GM12865 (cell line): Measurements from ENCODE around the gene SYT1.

Source experiments
- DNase-seq: peaks from one replicate; pipeline ENCODE4 v3.0.0; 2010; ENCODE audit warnings: low read depth
- H3K4me3 ChIP-seq: 2 replicates; pipeline ENCODE4 v1.5.1; 2011; ENCODE audit warnings: mild to moderate bottlenecking, low read depth, low read length, control low read depth
- CTCF ChIP-seq: IDR thresholded peaks from 2 replicates; pipeline ENCODE4 v1.5.1; 2011; ENCODE audit warnings: low read length, control low read depth, low read depth, inconsistent platforms; ENCODE audit not compliant: insufficient read depth; ENCODE audit errors: missing control alignments

The SYT1 gene

DNA sequence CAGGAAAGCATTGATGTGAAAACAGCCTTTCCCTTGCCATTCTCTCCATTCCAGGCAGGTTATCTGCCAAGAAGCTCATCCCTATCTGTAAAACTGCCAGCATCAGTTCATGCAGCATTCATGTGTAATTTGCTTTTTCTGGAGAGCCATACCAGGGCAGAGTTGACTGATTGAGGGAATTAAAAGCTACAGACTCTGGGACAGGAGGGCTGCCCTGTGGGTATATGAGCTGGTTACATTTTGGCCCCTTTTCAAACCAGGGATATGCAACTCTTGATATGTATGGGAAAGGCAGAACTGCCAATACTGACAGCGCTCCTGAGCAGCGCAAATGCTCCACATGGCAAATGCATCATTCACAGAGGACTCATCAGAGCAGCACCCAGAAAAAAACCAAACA is 53.7 kb downstream of the SYT1 start:
- H3K4me3 ChIP-seq: no peak overlapping the region
- DNase-seq: no peak
- TF ChIP-seq CTCF: no peak

- DNase-seq: no peak
- no peak for TF ChIP-seq CTCF
- no peak overlapping the region for H3K4me3 ChIP-seq
Measured at GRCh38 chr12:78928200-78929074, 63.9 kb downstream of the SYT1 start.

DNA sequence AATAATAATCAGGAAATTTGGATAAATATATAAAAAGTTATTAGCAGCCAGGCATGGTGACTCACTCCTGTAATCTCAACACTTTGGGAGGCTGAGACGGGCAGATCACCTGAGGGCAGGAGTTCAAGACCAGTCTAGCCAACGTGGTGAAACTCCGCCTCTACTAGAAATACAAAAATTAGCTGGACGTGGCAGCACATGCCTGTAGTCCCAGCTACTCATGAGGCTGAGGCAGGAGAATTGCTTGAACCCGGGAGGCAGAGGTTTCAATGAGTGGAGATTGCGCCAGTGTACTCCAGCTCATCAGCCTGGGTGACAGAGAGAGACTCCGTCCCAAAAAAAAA is 64.5 kb downstream of the SYT1 start:
- no peak overlapping the region for H3K4me3 ChIP-seq
- DNase-seq: no peak
- TF ChIP-seq CTCF: no peak

GRCh38 chr12:78931466-78931990 is 67.0 kb downstream of the SYT1 start:
- DNase-seq: no peak

GRCh38 chr12:78933014-78933413 is 68.4 kb downstream of the SYT1 start:
- no peak for DNase-seq
- no peak overlapping the region for H3K4me3 ChIP-seq
- TF ChIP-seq CTCF: no peak

More at GRCh38 chr12:78931466-78931990, 67.0 kb downstream of the SYT1 start:
- no peak for TF ChIP-seq CTCF
- H3K4me3 ChIP-seq: no peak overlapping the region

GRCh38 chr12:78938341-78939084 is 73.9 kb downstream of the SYT1 start:
- no peak for DNase-seq
- no peak for TF ChIP-seq CTCF
- no peak overlapping the region for H3K4me3 ChIP-seq

- no peak for DNase-seq
Measured at GRCh38 chr12:78949532-78949931, 85.0 kb downstream of the SYT1 start.

More at GRCh38 chr12:78949532-78949931, 85.0 kb downstream of the SYT1 start:
- no peak for TF ChIP-seq CTCF
- H3K4me3 ChIP-seq: no peak overlapping the region
